Testis (tissue), 3 donors: ENCODE measurements around the gene PRKRIP1. TPM values are rescaled to one million over a fixed set of nuclear protein-coding genes. Genes with fewer than 3 reads are reported as not detected.
"Not testable (repeated sequence)": the region's sequence is repeated elsewhere in the genome, so short reads cannot be mapped to it uniquely, and the experiment has no call there.

Experiments used
- DNase-seq: peaks from one replicate; pipeline ENCODE4 v3.0.0-alpha.2; 2019
- H3K27ac ChIP-seq, 2 donors: fragments of 200-600 bp; sonication (generic); one replicate each; pipeline ENCODE4 v1.5.1; 2019
- H3K27me3 ChIP-seq: fragments of 200-600 bp; sonication (generic); one replicate; pipeline ENCODE4 v1.5.1; 2019
- H3K36me3 ChIP-seq: fragments of 200-600 bp; sonication (generic); one replicate; pipeline ENCODE4 v1.5.1; 2017; ENCODE audit warnings: low read depth; ENCODE audit errors: missing control alignments
- H3K4me1 ChIP-seq: fragments of 200-600 bp; sonication (generic); one replicate; pipeline ENCODE4 v1.5.1; 2019
- H3K4me3 ChIP-seq, 2 donors: fragments of 200-600 bp; sonication (generic); one replicate each; pipeline ENCODE4 v1.5.1; 2017 to 2019
- H3K9me3 ChIP-seq: fragments of 200-600 bp; sonication (generic); one replicate; pipeline ENCODE4 v1.5.1; 2017
- CTCF ChIP-seq, 3 experiments: fragments of 450-650 bp in 2 of 3; fragments of 200-600 bp in 1 of 3; sonication (generic) in 1 of 3; IDR thresholded peaks; one replicate each; pipeline ENCODE4 v1.5.1; 2016 to 2019; ENCODE audit warnings: antibody characterized with exemption in 3 of 3, mild to moderate bottlenecking in 2 of 3, moderate library complexity in 1 of 3
- POLR2A ChIP-seq: fragments of 450-650 bp; IDR thresholded peaks from one replicate; pipeline ENCODE4 v1.6.1; 2017; ENCODE audit warnings: antibody characterized with exemption, mild to moderate bottlenecking, moderate library complexity
- WGBS, 2 donors: methylation state at CpG; one replicate each; pipeline ENCODE4 v1.1.5; 2018; 5-methylcytosine and 5-hydroxymethylcytosine counted together
- intact Hi-C: fragments of 100-400 bp; cut with DNase I; formaldehyde crosslinking; loops from one replicate; pipeline ENCODE4 v1.15.1; 2023; ENCODE audit warnings: low total_unique reads
- polyA plus RNA-seq: library from polyadenylated mRNA; stranded (reverse); fragments of 350-450 nt; fragmentation: Illumina TruSeq; extraction: RNeasy Lipid Tissue Mini Kit (QIAGEN cat#74804); gene quantifications from one replicate; pipeline ENCODE4 v1.2.3, GENCODE V29; 2014; ENCODE audit warnings: low read depth, low replicate concordance; ENCODE audit not compliant: insufficient read depth
- total RNA-seq, 2 donors: library from RNA; depleted of rRNA; stranded (reverse); fragments of >200 nt; gene quantifications; one replicate each; pipeline ENCODE4 v1.2.3, GENCODE V29; 2016

Gene PRKRIP1
- total and polyA plus RNA-seq, 3 donors from 2014 or later, result 50.8 to 71.1 (median 52.5) TPM

GRCh38 chr7:102451371-102452054 is 55.4 kb downstream of the PRKRIP1 start:
- H3K27me3 ChIP-seq, result no peaks in the 10 kb centered on the region
- no peaks in the 10 kb centered on the region for H3K36me3 ChIP-seq
- no peak overlapping the region for H3K4me3 ChIP-seq
- 70 to 74% methylated on average over 9 to 21 of the region's 23 CpGs for WGBS, 2 donors
- no peak for TF ChIP-seq POLR2A
- TF ChIP-seq CTCF (IDR thresholded peaks at IDR 0.05), result no peak
- no peak for DNase-seq
- intact Hi-C loops, result no loop called here
- H3K4me1 ChIP-seq, result no peaks in the 10 kb centered on the region
- no peak overlapping the region for H3K27ac ChIP-seq
- H3K9me3 ChIP-seq, result no peaks in the 10 kb centered on the region

- H3K9me3 ChIP-seq, result no peaks in the 10 kb centered on the region
- H3K4me1 ChIP-seq, result no peaks in the 10 kb centered on the region
- H3K27me3 ChIP-seq, result no peaks in the 10 kb centered on the region
- no peaks in the 10 kb centered on the region for H3K36me3 ChIP-seq
- no peak overlapping the region for H3K4me3 ChIP-seq
- H3K27ac ChIP-seq, result no peak overlapping the region
- intact Hi-C loops, result no loop called here
- TF ChIP-seq CTCF (IDR thresholded peaks at IDR 0.05) (no peak), POLR2A (no peak)
- DNase-seq, result no peak
- WGBS, 2 donors, result 97 to 100% methylated on average over 6 of the region's 6 CpGs
Observed at GRCh38 chr7:102452451-102452850, 56.3 kb downstream of the PRKRIP1 start.

GRCh38 chr7:102453319-102453718 is 57.2 kb downstream of the PRKRIP1 start:
- no peaks in the 10 kb centered on the region for H3K27me3 ChIP-seq
- 85 to 89% methylated on average over 6 to 7 of the region's 7 CpGs for WGBS, 2 donors
- no peak for TF ChIP-seq POLR2A
- no peak for TF ChIP-seq CTCF (IDR thresholded peaks at IDR 0.05)
- no peaks in the 10 kb centered on the region for H3K4me1 ChIP-seq
- intact Hi-C loops, result no loop called here
- H3K27ac ChIP-seq, result no peak overlapping the region
- no peak overlapping the region for H3K4me3 ChIP-seq
- DNase-seq, result no peak
- no peaks in the 10 kb centered on the region for H3K36me3 ChIP-seq
- no peaks in the 10 kb centered on the region for H3K9me3 ChIP-seq

- H3K9me3 ChIP-seq, result no peaks in the 10 kb centered on the region
- WGBS, 2 donors, result 76 to 79% methylated on average over 6 to 12 of the region's 12 CpGs
- intact Hi-C loops, result no loop called here
Observed at GRCh38 chr7:102454468-102454867, 58.3 kb downstream of the PRKRIP1 start.

GRCh38 chr7:102454932-102455331 is 58.8 kb downstream of the PRKRIP1 start:
- 93 to 95% methylated on average over 10 of the region's 10 CpGs for WGBS, 2 donors
- H3K27me3 ChIP-seq, H3K27ac ChIP-seq, H3K4me1 ChIP-seq, H3K9me3 ChIP-seq, DNase-seq, H3K4me3 ChIP-seq, intact Hi-C loops, H3K36me3 ChIP-seq: not testable (repeated sequence)

More at GRCh38 chr7:102454468-102454867, 58.3 kb downstream of the PRKRIP1 start:
- Histone ChIP-seq H3K4me1 (no peaks in the 10 kb centered on the region), H3K4me3 (no peak overlapping the region), H3K27me3 (no peaks in the 10 kb centered on the region), H3K36me3 (no peaks in the 10 kb centered on the region), H3K27ac (no peak overlapping the region)
- DNase-seq, result no peak
- TF ChIP-seq CTCF (IDR thresholded peaks at IDR 0.05) (no peak), POLR2A (no peak)
